HG03558 (cell line): Measurements from ENCODE around the gene LAD1.

Source experiments
- ATAC-seq: cut with Tn5 transposase; IDR thresholded peaks from one replicate; pipeline ENCODE4 v1.9.1; 2021; ENCODE audit warnings: moderate number of reproducible peaks; ENCODE audit not compliant: unreplicated experiment; ENCODE audit errors: extremely low read depth

Gene LAD1

GRCh38 chr1:201399018-201399351 is at the start of gene LAD1:
LAD1 (minus strand) TSS chr1:201399324; CDS start chr1:201399306, 18 bp downstream.
- ATAC-seq, result no peak

GRCh38 chr1:201447903-201448871 is 49.1 kb upstream of the LAD1 start:
- no peak for ATAC-seq

GRCh38 chr1:201445310-201445709 is 46.2 kb upstream of the LAD1 start:
- ATAC-seq, result no peak

- ATAC-seq, result no peak
Observed at GRCh38 chr1:201444792-201445191, 45.7 kb upstream of the LAD1 start.

DNA sequence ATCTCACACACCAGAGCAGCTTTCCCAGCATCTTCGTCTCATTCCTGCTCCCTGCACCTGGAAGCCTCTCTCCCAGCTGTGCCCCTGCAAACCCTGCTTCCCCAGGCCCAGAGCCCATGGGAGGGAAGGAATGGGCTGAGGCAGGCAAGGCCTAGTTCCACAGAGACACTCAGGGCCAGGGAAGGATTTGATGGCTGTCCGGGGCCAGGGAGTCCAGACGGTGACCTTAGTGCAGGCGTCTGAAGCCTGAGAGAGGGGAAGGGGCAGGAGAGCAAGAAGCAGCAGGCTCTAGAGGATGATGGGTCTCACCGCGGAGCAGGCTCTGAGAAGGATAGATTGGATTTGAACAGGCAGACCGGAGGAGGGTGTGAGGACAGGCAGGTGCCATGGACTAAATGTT is 44.6 kb upstream of the LAD1 start:
- ATAC-seq, result no peak

DNA sequence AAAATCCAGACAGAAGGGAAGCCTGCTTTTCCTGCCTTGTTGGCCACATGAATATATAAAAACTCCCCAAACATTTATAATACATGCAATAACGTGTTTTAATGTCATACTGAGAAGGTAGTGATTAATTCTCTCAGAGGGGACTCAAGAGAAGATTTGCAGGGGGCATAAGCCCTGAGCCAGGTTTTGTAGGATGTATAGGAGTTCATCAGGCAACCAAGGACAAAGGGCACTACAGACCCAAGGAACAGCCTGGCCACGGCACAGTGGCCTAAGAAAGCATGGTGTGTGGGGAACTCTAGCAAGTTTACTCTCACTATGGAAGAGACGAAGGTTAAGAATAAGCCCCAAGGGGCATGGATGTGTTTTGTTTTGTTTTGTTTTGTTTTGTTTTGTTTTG is 37.8 kb upstream of the LAD1 start:
- no peak for ATAC-seq

- no peak for ATAC-seq
Observed at GRCh38 chr1:201436393-201436792, 37.3 kb upstream of the LAD1 start.

DNA sequence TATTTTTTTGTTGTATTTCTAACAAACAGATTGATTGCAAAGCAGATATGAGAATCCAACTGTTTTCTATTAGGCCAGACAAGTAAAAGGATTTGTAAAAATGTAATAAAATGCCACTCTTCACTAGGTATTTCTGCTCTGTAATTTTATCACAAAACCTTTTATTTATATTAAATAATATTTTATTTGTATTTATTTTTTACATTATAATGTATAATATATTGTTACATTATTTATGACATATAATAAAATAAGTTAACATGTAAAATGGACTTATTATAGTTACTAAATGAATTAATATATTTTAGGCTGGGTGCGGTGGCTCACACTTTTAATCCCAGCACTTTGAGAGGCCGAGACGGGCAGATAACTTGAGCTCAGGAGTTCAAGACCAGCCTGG is 35.1 kb upstream of the LAD1 start:
- no peak for ATAC-seq

GRCh38 chr1:201433609-201434008 is 34.5 kb upstream of the LAD1 start:
- ATAC-seq, result no peak

GRCh38 chr1:201430776-201431175 is 31.7 kb upstream of the LAD1 start:
- ATAC-seq, result no peak

GRCh38 chr1:201429736-201430501 is 30.8 kb upstream of the LAD1 start:
- ATAC-seq, result no peak

DNA sequence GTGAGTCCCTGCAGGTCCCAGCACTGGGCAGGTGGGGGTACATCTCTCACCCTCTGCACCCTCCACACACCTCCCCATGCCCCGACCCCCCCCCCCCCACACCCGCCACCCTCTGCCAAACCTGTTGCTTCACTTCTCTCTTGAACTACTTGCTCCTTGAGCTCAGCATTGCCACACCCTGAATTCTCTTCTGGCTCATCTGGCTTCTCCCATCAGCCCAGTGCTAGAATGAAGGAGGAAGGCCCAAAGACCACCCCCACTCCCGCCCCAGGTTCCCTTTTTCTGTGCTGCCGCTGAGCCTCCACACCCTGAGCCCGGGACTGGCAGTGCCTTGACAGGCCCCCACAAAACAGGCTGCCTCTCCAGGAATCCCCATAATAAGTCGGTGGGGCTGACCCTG is 28.8 kb upstream of the LAD1 start:
- ATAC-seq, result no peak

- no peak for ATAC-seq
Observed at GRCh38 chr1:201426479-201427310, 27.6 kb upstream of the LAD1 start.

GRCh38 chr1:201424146-201424545 is 25.0 kb upstream of the LAD1 start:
- ATAC-seq, result no peak

DNA sequence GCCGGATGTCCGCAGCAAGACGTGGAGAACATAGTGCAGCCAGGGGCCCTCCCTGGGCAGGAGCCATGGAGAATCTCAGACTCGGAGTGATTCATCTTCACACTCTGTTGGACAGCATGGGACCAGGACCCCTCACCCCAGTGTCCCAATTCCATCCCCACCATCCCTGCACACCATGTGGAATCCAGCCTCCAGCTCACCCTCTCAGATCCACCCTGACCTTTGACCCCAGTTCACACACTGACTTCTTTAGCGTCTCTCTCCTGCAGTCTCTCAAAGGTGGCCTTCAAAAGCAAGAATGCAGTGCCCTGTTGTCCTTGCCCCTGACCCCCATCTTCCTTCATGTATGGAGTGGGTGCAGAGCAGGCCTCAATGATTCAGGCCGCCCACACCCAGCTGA is 24.5 kb upstream of the LAD1 start:
- no peak for ATAC-seq

- no peak for ATAC-seq
Observed at GRCh38 chr1:201422436-201423030, 23.4 kb upstream of the LAD1 start.

- no peak for ATAC-seq
Observed at GRCh38 chr1:201422026-201422425, 22.9 kb upstream of the LAD1 start.

GRCh38 chr1:201421041-201421440 is 21.9 kb upstream of the LAD1 start:
- no peak for ATAC-seq

DNA sequence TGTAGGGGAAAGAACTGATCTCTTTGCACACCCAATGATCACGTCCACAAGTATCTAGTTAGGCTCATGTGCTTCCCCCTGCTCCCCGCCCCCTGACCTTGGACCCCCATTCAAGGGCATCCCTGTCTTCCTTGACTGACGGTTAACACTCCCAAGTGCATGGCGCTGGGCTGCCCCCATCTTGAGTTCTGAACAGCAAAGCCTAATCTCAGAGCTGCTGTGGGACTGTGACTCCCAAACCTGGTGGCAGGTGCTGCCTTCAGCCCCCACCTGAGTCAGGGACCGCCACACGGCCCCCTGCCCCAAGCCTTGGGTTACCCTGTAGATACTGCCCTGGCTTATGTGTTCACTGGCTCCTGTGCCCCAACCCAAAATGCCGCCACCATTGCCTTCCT is 21.5 kb upstream of the LAD1 start:
- no peak for ATAC-seq
